Stimulated activated naive B cell treated with anti-CD40 and anti-IgM and Interleukin-4, amounts not matched to agents 10 μg/mL and 1 μg/mL and 100 μg/mL, for 72 hours (primary cell): ENCODE results near the gene LRRC63.
"Not testable (repeated sequence)": the region's sequence is repeated elsewhere in the genome, so short reads cannot be mapped to it uniquely, and the experiment has no call there.

ENCODE experiments used
- ATAC-seq, 2 donors: fragments of 150-1000 bp; cut with Tn5 transposase; replicated peaks; 2 replicates each; pipeline ENCODE4 v1.10.0; 2021; ENCODE audit warnings: moderate library complexity in 1 of 2
- DNase-seq: peaks from one replicate; pipeline ENCODE4 v3.0.0; 2021
- H3K27ac Mint-ChIP-seq: one replicate; pipeline ENCODE4 v1.8.0; 2022; ENCODE audit warnings: mild to moderate bottlenecking, mixed read lengths
- H3K27me3 Mint-ChIP-seq, 2 donors: one replicate each; pipeline ENCODE4 v1.8.0; 2022; ENCODE audit warnings: mixed read lengths in 2 of 2
- H3K36me3 Mint-ChIP-seq, 2 donors: one replicate each; pipeline ENCODE4 v1.8.0; 2022; ENCODE audit warnings: mixed read lengths in 2 of 2, mild to moderate bottlenecking in 1 of 2
- H3K4me1 Mint-ChIP-seq, 2 donors: one replicate each; pipeline ENCODE4 v1.8.0; 2022; ENCODE audit warnings: mixed read lengths in 2 of 2, mild to moderate bottlenecking in 1 of 2
- H3K4me3 Mint-ChIP-seq, 2 donors: one replicate each; pipeline ENCODE4 v1.8.0; 2022; ENCODE audit warnings: mild to moderate bottlenecking in 2 of 2, mixed read lengths in 2 of 2, moderate library complexity in 1 of 2
- H3K9me3 Mint-ChIP-seq, 2 donors: one replicate each; pipeline ENCODE4 v1.8.0; 2022; ENCODE audit warnings: mixed read lengths in 2 of 2, mild to moderate bottlenecking in 1 of 2

LRRC63 gene

GRCh38 chr13:46211483-46212351 is at the start of gene LRRC63:
Gene LRRC63, plus strand, starts transcription at chr13:46211928. Its CDS starts 1,107 bp downstream, at chr13:46213035.
- H3K4me3 Mint-ChIP-seq: peak within 1 kb of the TSS; percentile 85 to 89
- H3K36me3 Mint-ChIP-seq: no peaks in the 10 kb centered on the region
- ATAC-seq (peak; percentile 95 to 97), DNase-seq (peak; percentile 71)
- peak within 1 kb of the TSS; percentile 84 for H3K27ac Mint-ChIP-seq
- H3K27me3 Mint-ChIP-seq: no peaks in the 10 kb centered on the region
- peaks cover 2 to 5% of the 10 kb centered on the region in 2 donors for H3K9me3 Mint-ChIP-seq
- peaks cover 14 to 28% of the 10 kb centered on the region in 2 donors for H3K4me1 Mint-ChIP-seq

GRCh38 chr13:46162741-46163140 is 49.0 kb upstream of the LRRC63 start:
- Mint-ChIP-seq H3K4me1 (peaks cover 53 to 82% of the 10 kb centered on the region in 2 donors), H3K4me3 (peak overlapping the region; percentile 53 to 66), H3K36me3 (peaks cover 58 to 62% of the 10 kb centered on the region in 2 donors), H3K27ac (peak overlapping the region; percentile 76)
- ATAC-seq, H3K9me3 Mint-ChIP-seq, DNase-seq, H3K27me3 Mint-ChIP-seq: not testable (repeated sequence)

- no peaks in the 10 kb centered on the region for H3K27me3 Mint-ChIP-seq
- peak overlapping the region; percentile 77 for H3K27ac Mint-ChIP-seq
- DNase-seq: no peak
- peak overlapping the region; percentile 76 to 77 for H3K4me3 Mint-ChIP-seq
- H3K36me3 Mint-ChIP-seq: peaks cover 60 to 65% of the 10 kb centered on the region in 2 donors
- no peak for ATAC-seq
- H3K9me3 Mint-ChIP-seq: no peaks in the 10 kb centered on the region
- peaks cover 57 to 89% of the 10 kb centered on the region in 2 donors for H3K4me1 Mint-ChIP-seq
These were observed 47.1 kb upstream of the LRRC63 start for GRCh38 chr13:46164661-46165060.

DNA sequence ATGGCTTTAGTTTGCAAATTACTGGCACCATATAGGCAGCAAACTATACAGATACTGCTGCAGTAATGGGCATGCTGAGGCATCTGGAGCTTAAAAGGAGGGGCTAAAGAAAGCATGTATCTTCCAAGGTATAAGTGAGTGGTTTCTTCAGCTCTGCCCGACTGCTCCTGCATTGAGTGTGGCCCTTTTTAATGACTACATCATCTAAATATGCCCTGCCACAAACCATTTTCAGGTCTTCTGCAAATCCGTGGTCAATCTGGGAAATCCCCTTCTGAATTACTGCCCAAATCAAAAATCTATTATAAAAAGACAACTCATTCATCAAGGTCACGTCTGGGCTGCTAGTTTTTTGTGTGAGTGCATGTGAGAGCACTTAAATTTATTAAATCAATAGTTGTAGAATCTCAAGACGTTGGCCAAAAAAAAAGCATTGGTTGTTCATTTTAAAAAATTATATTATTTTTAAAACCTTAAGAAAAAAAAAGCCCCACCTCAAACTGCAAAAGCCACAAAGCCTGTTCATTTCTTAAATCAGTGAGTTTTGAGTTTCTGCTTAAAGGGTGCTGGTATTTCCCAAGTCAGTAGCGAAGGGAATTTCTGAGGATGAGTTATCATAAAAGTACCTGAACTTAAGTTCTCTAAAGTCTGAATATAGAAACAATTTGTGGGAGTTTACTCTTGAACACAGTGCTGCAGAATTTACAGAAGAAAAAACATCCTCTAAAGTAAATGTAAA is 46.1 kb upstream of the LRRC63 start:
- no peaks in the 10 kb centered on the region for H3K9me3 Mint-ChIP-seq
- H3K4me1 Mint-ChIP-seq: peaks cover 58 to 89% of the 10 kb centered on the region in 2 donors
- peak; percentile 70 for DNase-seq
- peak overlapping the region; percentile 64 to 76 for H3K4me3 Mint-ChIP-seq
- peak overlapping the region; percentile 84 for H3K27ac Mint-ChIP-seq
- H3K36me3 Mint-ChIP-seq: peaks cover 61 to 65% of the 10 kb centered on the region in 2 donors
- ATAC-seq: peak; percentile 82 to 88
- H3K27me3 Mint-ChIP-seq: no peaks in the 10 kb centered on the region

- Mint-ChIP-seq H3K9me3 (no peaks in the 10 kb centered on the region), H3K27ac (peak overlapping the region; percentile 84), H3K4me1 (peaks cover 62 to 89% of the 10 kb centered on the region in 2 donors), H3K36me3 (peaks cover 60 to 67% of the 10 kb centered on the region in 2 donors), H3K4me3 (peak overlapping the region; percentile 58 to 76), H3K27me3 (no peaks in the 10 kb centered on the region)
- DNase-seq: no peak
- ATAC-seq: peak; percentile 38 to 46
These were observed 45.5 kb upstream of the LRRC63 start for GRCh38 chr13:46166224-46166584.

DNA sequence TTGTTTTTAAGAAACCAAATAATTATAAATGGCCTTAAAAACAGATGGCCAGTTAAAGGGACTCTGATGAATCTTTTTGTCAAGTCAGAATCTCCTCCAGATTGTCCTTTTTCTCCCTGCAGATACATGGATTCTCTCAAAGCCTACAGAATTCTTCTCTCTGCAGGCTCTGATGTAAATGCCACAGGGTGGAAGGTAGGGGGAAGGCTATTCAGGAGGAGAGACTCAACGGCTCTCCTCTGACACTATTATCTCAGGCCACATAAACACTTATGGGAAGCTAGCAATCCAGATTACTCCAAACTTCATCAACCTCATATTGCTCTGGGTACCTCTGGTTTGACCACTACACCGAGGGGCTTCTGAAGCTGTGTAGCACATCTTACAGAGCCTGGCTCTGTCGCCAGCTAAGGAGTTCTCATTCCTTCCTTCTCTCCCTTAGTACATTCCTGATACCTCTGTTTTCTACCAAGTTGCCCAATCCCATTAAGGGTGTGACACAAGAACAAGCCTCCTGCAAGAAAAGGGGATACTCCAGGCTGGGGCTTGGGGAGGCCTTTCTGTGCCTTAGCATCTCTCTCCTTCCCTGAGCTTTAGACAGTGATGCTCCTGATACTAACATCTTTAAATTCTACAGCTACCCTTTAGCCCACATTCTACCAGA is 44.6 kb upstream of the LRRC63 start:
- no peak for ATAC-seq
- H3K9me3 Mint-ChIP-seq: no peaks in the 10 kb centered on the region
- peak overlapping the region; percentile 73 to 83 for H3K4me3 Mint-ChIP-seq
- DNase-seq: no peak
- H3K36me3 Mint-ChIP-seq: peaks cover 61 to 68% of the 10 kb centered on the region in 2 donors
- H3K27ac Mint-ChIP-seq: peak overlapping the region; percentile 93
- peaks cover 58 to 89% of the 10 kb centered on the region in 2 donors for H3K4me1 Mint-ChIP-seq
- no peaks in the 10 kb centered on the region for H3K27me3 Mint-ChIP-seq

DNA sequence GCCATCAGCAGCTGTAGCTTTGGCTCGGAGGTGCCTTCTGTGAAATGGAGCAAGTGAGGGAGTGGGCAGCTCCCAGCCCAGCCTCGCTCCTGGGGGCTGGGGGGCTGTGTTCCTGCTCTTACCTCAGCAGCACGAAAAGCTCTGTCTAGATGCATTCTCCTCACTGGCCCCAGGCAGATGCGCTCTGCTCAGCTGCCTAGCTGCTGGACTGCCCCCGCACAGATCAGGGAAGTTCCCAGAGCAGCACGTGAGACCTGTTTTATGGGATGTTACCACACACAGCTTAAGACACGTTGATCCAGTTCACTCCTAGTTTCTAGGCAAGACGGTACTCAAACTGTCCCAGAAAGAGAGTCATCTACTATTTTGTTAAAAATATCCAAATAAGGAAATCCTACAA is 43.4 kb upstream of the LRRC63 start:
- Mint-ChIP-seq H3K36me3 (peaks cover 65 to 73% of the 10 kb centered on the region in 2 donors), H3K9me3 (no peaks in the 10 kb centered on the region), H3K4me3 (peak overlapping the region; percentile 73 to 83), H3K27me3 (no peaks in the 10 kb centered on the region), H3K4me1 (peaks cover 66 to 95% of the 10 kb centered on the region in 2 donors), H3K27ac (peak overlapping the region; percentile 93)
- DNase-seq: peak; percentile 49
- peak; percentile 37 to 52 for ATAC-seq

- peaks cover 68 to 76% of the 10 kb centered on the region in 2 donors for H3K36me3 Mint-ChIP-seq
- H3K4me1 Mint-ChIP-seq: peaks cover 70 to 99% of the 10 kb centered on the region in 2 donors
- peak overlapping the region; percentile 93 for H3K27ac Mint-ChIP-seq
- H3K4me3 Mint-ChIP-seq: peak overlapping the region; percentile 73 to 83
- no peaks in the 10 kb centered on the region for H3K9me3 Mint-ChIP-seq
- DNase-seq (no peak), ATAC-seq (peak; percentile 32 to 42)
- no peaks in the 10 kb centered on the region for H3K27me3 Mint-ChIP-seq
These were observed 42.9 kb upstream of the LRRC63 start for GRCh38 chr13:46168783-46169182.

DNA sequence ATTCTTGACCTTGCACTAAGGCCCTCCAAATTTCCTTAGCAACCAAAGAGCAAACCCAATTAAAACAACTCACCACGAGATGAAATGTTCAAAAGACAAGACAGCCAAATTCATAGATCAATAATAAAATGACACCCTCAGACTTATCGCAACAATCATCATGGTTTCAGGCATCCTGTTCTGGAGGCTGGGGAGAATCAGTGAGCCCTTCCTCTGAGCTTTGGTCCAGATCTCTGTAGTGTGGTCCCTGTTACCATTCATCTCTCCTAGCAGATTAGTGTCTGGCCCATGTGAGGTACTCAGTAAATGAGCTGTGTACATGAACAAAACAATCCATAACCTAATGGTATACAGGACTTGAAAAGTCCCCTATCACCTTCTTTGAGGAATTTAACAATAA is 42.0 kb upstream of the LRRC63 start:
- Mint-ChIP-seq H3K4me3 (peak overlapping the region; percentile 73 to 83), H3K9me3 (no peaks in the 10 kb centered on the region), H3K4me1 (peaks cover 64 to 97% of the 10 kb centered on the region in 2 donors), H3K27ac (peak overlapping the region; percentile 93), H3K36me3 (peaks cover 66 to 70% of the 10 kb centered on the region in 2 donors), H3K27me3 (no peaks in the 10 kb centered on the region)
- ATAC-seq (no peak), DNase-seq (no peak)

GRCh38 chr13:46170268-46170667 is 41.5 kb upstream of the LRRC63 start:
- H3K4me1 Mint-ChIP-seq: peaks cover 65 to 97% of the 10 kb centered on the region in 2 donors

GRCh38 chr13:46170687-46171086 is 41.0 kb upstream of the LRRC63 start:
- Mint-ChIP-seq H3K27ac (peak overlapping the region; percentile 93), H3K27me3 (no peaks in the 10 kb centered on the region), H3K9me3 (no peaks in the 10 kb centered on the region), H3K36me3 (peaks cover 71 to 76% of the 10 kb centered on the region in 2 donors), H3K4me3 (peak overlapping the region; percentile 73 to 83), H3K4me1 (peaks cover 68 to 97% of the 10 kb centered on the region in 2 donors)
- DNase-seq: no peak
- ATAC-seq: no peak

More at GRCh38 chr13:46170268-46170667, 41.5 kb upstream of the LRRC63 start:
- no peaks in the 10 kb centered on the region for H3K9me3 Mint-ChIP-seq
- H3K4me3 Mint-ChIP-seq: peak overlapping the region; percentile 73 to 83
- no peak for DNase-seq
- H3K27ac Mint-ChIP-seq: peak overlapping the region; percentile 93
- no peaks in the 10 kb centered on the region for H3K27me3 Mint-ChIP-seq
- no peak for ATAC-seq
- H3K36me3 Mint-ChIP-seq: peaks cover 67 to 72% of the 10 kb centered on the region in 2 donors

DNA sequence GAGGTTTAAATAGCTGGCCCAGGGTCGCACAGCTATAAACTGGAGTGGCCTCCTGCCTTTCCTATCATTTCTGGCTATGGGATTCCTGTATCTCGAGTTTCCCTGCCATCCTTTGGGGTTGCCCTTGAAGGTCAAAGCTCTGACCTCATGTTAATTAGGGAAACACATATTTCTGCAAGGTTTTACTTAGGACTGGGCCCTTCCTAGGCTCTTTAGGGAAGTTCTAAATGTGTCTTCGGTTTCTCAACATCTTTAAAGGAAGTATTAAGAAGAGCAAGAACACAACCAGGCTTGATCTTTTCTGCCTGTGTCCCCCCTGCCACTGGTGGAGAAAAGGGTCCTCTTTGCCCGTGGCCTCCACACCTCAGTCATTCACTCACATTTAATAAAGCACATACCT is 40.5 kb upstream of the LRRC63 start:
- Mint-ChIP-seq H3K36me3 (peaks cover 72 to 79% of the 10 kb centered on the region in 2 donors), H3K4me1 (peaks cover 69 to 96% of the 10 kb centered on the region in 2 donors), H3K9me3 (no peaks in the 10 kb centered on the region)

DNA sequence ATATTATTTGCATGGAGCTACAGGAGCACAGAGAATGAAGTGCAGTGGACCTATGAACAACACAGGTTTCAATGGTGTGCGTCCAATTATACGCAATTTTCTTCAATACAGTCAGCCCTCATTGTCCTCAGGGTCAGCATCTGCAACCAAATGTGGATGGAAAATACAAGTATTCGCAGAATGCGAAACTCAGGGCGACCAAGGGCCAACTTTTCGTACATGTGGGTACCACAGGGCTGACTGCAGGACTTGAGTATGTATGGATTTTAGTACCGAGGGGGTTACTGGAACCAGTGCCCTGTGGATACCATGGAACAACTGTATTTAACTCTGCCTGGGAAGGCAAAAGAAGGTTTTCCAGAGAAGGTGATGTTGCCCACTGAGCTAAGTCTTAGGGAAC is 40.0 kb upstream of the LRRC63 start:
- no peak for DNase-seq

More for the DNA sequence above, 40.5 kb upstream of the LRRC63 start:
- no peak for ATAC-seq
- Mint-ChIP-seq H3K27me3 (no peaks in the 10 kb centered on the region), H3K27ac (peak overlapping the region; percentile 93), H3K4me3 (peak overlapping the region; percentile 79 to 83)
- no peak for DNase-seq

More for the DNA sequence above, 40.0 kb upstream of the LRRC63 start:
- ATAC-seq: no peak
- Mint-ChIP-seq H3K27ac (peak overlapping the region; percentile 86), H3K9me3 (no peaks in the 10 kb centered on the region), H3K4me1 (peaks cover 68 to 95% of the 10 kb centered on the region in 2 donors), H3K4me3 (peak overlapping the region; percentile 79 to 83), H3K36me3 (peaks cover 71 to 80% of the 10 kb centered on the region in 2 donors), H3K27me3 (no peaks in the 10 kb centered on the region)
